PFSK-1 (cell line): ENCODE results near the gene FAM118A.

ENCODE experiments used
- POLR2AphosphoS5 ChIP-seq: IDR thresholded peaks from 2 replicates; pipeline ENCODE4 v1.6.1; 2012; ENCODE audit warnings: low read depth, mild to moderate bottlenecking, control low read depth, low read length, moderate library complexity
- SIN3A ChIP-seq: IDR thresholded peaks from 2 replicates; pipeline ENCODE4 v1.6.1; 2012; ENCODE audit warnings: mild to moderate bottlenecking, low read length, moderate library complexity, borderline replicate concordance; ENCODE audit not compliant: insufficient read depth
- TAF1 ChIP-seq: IDR thresholded peaks from 2 replicates; pipeline ENCODE4 v1.6.1; 2012; ENCODE audit warnings: low read length, control low read depth, borderline replicate concordance; ENCODE audit not compliant: insufficient read depth
- TF ChIP-seq, protein P1 (sequence below), 2 experiments: IDR thresholded peaks; 2 replicates each; pipeline versions ENCODE4 v1.6.1 to v1.8.0; 2011 to 2012; ENCODE audit warnings: low read depth in 2 of 2, low read length in 2 of 2, control low read depth in 1 of 2, inconsistent platforms in 1 of 2, mild to moderate bottlenecking in 1 of 2, moderate library complexity in 1 of 2; ENCODE audit not compliant: insufficient read depth in 1 of 2

DNA sequence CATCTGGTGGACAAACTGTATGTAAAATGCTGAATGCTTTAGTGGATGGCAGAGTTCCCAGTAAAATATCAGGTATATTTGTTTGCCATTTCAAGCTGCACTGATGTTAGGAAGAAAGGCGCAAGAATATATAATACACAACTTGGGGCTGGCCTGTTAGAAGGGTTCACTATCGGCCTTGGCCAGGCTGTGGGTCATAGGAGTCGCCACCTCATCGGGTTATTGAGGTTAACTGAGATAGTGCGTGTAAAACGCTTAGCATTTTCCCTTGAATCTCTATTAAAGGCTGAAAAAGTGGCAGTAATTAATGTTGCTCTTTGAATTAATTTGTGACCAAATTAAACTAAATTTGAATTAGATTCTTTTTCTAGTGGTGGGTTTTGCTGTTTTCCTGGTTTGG is 5.1 kb downstream of the FAM118A start:
- TF ChIP-seq POLR2AphosphoS5 = no peak
- TF ChIP-seq TAF1 = no peak
- no peak for TF ChIP-seq SIN3A
- TF ChIP-seq, protein P1, sequence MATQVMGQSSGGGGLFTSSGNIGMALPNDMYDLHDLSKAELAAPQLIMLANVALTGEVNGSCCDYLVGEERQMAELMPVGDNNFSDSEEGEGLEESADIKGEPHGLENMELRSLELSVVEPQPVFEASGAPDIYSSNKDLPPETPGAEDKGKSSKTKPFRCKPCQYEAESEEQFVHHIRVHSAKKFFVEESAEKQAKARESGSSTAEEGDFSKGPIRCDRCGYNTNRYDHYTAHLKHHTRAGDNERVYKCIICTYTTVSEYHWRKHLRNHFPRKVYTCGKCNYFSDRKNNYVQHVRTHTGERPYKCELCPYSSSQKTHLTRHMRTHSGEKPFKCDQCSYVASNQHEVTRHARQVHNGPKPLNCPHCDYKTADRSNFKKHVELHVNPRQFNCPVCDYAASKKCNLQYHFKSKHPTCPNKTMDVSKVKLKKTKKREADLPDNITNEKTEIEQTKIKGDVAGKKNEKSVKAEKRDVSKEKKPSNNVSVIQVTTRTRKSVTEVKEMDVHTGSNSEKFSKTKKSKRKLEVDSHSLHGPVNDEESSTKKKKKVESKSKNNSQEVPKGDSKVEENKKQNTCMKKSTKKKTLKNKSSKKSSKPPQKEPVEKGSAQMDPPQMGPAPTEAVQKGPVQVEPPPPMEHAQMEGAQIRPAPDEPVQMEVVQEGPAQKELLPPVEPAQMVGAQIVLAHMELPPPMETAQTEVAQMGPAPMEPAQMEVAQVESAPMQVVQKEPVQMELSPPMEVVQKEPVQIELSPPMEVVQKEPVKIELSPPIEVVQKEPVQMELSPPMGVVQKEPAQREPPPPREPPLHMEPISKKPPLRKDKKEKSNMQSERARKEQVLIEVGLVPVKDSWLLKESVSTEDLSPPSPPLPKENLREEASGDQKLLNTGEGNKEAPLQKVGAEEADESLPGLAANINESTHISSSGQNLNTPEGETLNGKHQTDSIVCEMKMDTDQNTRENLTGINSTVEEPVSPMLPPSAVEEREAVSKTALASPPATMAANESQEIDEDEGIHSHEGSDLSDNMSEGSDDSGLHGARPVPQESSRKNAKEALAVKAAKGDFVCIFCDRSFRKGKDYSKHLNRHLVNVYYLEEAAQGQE (IDR thresholded peaks at IDR 0.05; ENCODE audit: insufficient read depth in 1 of 2, low read depth in 2 of 2, low read length in 2 of 2) = no peak
